ENCODE data around the gene LSP1.

DNA sequence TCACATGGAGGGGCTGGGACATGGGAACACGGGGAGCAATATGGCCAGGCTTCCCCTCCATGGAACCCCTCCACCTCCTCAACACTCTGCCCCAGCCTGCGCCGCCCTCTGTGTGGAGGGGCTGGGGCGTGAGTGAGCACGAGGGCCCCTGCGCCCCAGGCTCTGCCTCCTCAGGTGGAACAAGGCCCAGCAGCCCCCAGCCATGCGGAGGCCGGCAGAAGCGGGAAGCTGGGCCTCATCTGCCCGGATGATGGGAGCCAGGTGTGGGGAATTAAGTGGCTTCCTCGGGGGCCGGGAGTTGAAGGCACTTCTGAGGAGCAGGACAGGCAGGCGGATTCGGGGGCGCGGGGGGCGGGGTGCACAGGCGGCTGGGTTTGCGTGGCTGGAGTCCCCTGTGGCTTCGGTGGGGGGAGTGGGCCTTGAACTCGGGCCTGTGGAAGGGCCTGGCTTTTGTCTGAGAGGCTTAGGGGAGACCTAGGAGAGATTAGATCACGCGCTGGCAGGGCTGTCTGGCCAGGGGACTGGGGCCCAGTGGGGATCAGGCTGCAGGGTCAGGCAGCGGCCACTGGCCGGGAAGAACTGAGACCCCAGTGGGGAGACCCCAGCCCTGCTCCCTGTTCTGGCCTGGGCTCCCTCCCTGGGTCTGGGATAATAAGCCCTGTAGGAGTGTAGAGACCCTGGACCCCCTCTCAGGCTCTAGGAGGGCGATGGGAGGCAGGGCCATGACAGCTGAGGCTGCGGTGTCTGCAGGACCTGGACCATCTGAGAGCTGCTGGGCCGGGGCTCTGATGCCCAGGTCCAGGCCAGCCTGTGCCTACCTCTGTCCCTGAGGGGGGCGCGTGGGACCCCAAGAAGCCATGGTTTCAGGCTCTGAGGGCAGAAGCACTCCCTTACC, 25.5 kb downstream of the LSP1 start:
- no peak for TF ChIP-seq EZH2 (IDR thresholded peaks at IDR 0.05; ENCODE audit: borderline replicate concordance)
- TF ChIP-seq, protein P1, sequence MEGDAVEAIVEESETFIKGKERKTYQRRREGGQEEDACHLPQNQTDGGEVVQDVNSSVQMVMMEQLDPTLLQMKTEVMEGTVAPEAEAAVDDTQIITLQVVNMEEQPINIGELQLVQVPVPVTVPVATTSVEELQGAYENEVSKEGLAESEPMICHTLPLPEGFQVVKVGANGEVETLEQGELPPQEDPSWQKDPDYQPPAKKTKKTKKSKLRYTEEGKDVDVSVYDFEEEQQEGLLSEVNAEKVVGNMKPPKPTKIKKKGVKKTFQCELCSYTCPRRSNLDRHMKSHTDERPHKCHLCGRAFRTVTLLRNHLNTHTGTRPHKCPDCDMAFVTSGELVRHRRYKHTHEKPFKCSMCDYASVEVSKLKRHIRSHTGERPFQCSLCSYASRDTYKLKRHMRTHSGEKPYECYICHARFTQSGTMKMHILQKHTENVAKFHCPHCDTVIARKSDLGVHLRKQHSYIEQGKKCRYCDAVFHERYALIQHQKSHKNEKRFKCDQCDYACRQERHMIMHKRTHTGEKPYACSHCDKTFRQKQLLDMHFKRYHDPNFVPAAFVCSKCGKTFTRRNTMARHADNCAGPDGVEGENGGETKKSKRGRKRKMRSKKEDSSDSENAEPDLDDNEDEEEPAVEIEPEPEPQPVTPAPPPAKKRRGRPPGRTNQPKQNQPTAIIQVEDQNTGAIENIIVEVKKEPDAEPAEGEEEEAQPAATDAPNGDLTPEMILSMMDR (IDR thresholded peaks at IDR 0.05; ENCODE audit: poor library complexity): no peak
